ENCODE measurements around the gene OPA3.

- no peak for TF ChIP-seq EZH2phosphoT487 (IDR thresholded peaks at IDR 0.05; ENCODE audit: insufficient read depth, low read depth)
- no peak for TF ChIP-seq EZH2 (IDR thresholded peaks at IDR 0.05; ENCODE audit: insufficient read depth, poor library complexity, severe bottlenecking)
These were observed 86.0 kb downstream of the OPA3 start, which contains the start of gene PPM1N for GRCh38 chr19:45498411-45499195.
